Activated CD8-positive, alpha-beta T cell treated with anti-CD3 and anti-CD28 coated beads for 36 hours (primary cell): ENCODE data around the gene MESP1. TPM values are rescaled to one million over a fixed set of nuclear protein-coding genes. Genes with fewer than 3 reads are reported as not detected.
"Not testable (repeated sequence)": the region's sequence is repeated elsewhere in the genome, so short reads cannot be mapped to it uniquely, and the experiment has no call there.

Source experiments
- ATAC-seq: fragments of 200-7000 bp; cut with Tn5 transposase; one replicate; pipeline ENCODE4 v1.10.0; 2021; ENCODE audit warnings: mild to moderate bottlenecking, moderate library complexity
- CTCF ChIA-PET: fragments of 350-600 bp; sonication (Branson Sonifier 250); formaldehyde crosslinking; loops from one replicate; lab custom pipeline; 2021; ENCODE audit warnings: antibody characterized with exemption; lab: Charles Lee
- POLR2A ChIA-PET: fragments of 350-600 bp; sonication (Branson Sonifier 250); formaldehyde crosslinking; loops from one replicate; lab custom pipeline; 2021; ENCODE audit warnings: antibody characterized with exemption; lab: Charles Lee
- DNase-seq: peaks from one replicate; pipeline ENCODE4 v3.0.0-alpha.2; 2020
- H3K27ac Mint-ChIP-seq: one replicate; pipeline ENCODE4 v1.8.0; 2021; ENCODE audit warnings: mild to moderate bottlenecking, mixed read lengths
- H3K27me3 Mint-ChIP-seq: one replicate; pipeline ENCODE4 v1.8.0; 2021; ENCODE audit warnings: mixed read lengths
- H3K36me3 Mint-ChIP-seq: one replicate; pipeline ENCODE4 v1.8.0; 2021; ENCODE audit warnings: low read depth, mixed read lengths
- H3K4me1 Mint-ChIP-seq: one replicate; pipeline ENCODE4 v1.8.0; 2021; ENCODE audit warnings: low read depth, mixed read lengths
- H3K4me3 Mint-ChIP-seq: one replicate; pipeline ENCODE4 v1.8.0; 2021; ENCODE audit warnings: mild to moderate bottlenecking, moderate library complexity, mixed read lengths
- H3K9me3 Mint-ChIP-seq: one replicate; pipeline ENCODE4 v1.8.0; 2021; ENCODE audit warnings: mixed read lengths
- intact Hi-C: fragments of 100-400 bp; cut with micrococcal nuclease; formaldehyde crosslinking; loops from one replicate; pipeline ENCODE4 v1.10.0; 2022
- total RNA-seq, 2 experiments: library from RNA; stranded (reverse); gene quantifications; one replicate each; pipeline ENCODE4 v1.2.3, GENCODE V29; 2021
- TF ChIP-seq, protein P1 (sequence below): fragments of 200-600 bp; IDR thresholded peaks from one replicate; pipeline ENCODE4 v1.8.0; 2022; ENCODE audit warnings: antibody characterized with exemption, mild to moderate bottlenecking

The MESP1 gene
- total RNA-seq, 2 experiments from 2014 or later = 3.4 to 5.3 TPM

DNA sequence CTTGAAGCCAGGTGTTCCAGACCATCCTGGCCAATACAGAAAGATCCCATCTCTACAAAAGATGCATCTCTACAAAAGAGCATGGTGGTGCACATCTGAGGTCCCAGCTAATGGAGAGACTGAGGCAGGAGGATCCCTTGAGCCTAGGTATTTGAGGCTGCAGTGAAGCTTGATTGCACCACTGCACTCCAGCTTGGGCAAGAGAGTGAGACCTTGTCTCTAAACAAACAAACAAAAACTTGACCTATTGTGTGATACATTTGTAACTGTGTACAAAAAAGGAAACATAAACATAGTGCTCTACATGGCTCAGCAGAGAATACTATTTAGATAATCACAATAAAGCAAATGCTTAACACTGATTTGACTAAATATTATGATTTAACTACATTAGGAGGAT lies 44.9 kb upstream of the MESP1 start:
- POLR2A ChIA-PET = no interaction called here
- intact Hi-C loops = no loop called here
- no peaks in the 10 kb centered on the region for H3K36me3 Mint-ChIP-seq
- peaks cover 4% of the 10 kb centered on the region for H3K27me3 Mint-ChIP-seq
- H3K4me3 Mint-ChIP-seq = no peak overlapping the region
- TF ChIP-seq, protein P1, sequence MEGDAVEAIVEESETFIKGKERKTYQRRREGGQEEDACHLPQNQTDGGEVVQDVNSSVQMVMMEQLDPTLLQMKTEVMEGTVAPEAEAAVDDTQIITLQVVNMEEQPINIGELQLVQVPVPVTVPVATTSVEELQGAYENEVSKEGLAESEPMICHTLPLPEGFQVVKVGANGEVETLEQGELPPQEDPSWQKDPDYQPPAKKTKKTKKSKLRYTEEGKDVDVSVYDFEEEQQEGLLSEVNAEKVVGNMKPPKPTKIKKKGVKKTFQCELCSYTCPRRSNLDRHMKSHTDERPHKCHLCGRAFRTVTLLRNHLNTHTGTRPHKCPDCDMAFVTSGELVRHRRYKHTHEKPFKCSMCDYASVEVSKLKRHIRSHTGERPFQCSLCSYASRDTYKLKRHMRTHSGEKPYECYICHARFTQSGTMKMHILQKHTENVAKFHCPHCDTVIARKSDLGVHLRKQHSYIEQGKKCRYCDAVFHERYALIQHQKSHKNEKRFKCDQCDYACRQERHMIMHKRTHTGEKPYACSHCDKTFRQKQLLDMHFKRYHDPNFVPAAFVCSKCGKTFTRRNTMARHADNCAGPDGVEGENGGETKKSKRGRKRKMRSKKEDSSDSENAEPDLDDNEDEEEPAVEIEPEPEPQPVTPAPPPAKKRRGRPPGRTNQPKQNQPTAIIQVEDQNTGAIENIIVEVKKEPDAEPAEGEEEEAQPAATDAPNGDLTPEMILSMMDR = no peak
- H3K9me3 Mint-ChIP-seq = peaks cover 5% of the 10 kb centered on the region
- CTCF ChIA-PET = interaction anchor here (0.9 kb wide), 1 partner anchor 79 kb away, joined by 3 read pairs; no protein-coding TSS in a partner anchor
- H3K27ac Mint-ChIP-seq = no peak overlapping the region
- H3K4me1 Mint-ChIP-seq = no peaks in the 10 kb centered on the region
- ATAC-seq (no peak), DNase-seq (no peak)

DNA sequence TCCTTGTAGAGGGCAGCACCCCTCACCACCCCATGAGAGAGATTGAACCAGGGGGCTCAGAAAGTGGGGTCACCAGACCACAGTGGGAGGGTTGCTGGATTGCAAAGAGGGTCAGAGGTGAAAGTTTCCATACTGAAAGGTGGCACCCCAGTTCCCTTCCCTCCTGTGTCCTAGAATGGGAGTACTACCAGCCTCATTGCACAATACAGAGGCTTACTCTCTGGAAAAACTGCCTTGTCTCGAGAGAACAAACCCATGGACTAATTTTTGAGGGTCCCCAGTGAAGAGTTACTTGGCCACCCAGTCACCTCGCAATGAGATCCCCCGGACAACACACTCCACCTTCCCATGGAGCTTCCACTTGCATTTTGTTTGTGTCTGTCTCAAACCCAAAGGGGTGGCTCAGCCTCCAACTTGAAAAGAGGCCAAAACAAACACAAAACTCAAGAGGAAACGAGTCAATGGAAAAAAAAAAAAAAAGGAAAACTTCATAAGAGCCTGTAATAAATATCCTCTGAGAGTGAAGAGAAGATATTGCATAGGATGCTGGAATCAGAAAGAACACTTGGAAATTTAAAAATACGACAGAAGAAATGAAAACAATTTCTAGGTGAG lies 43.7 kb upstream of the MESP1 start:
- ATAC-seq (no peak), DNase-seq (no peak)
- Mint-ChIP-seq H3K4me1 (no peaks in the 10 kb centered on the region), H3K36me3 (no peaks in the 10 kb centered on the region), H3K9me3 (peaks cover 5% of the 10 kb centered on the region), H3K27ac (no peak overlapping the region), H3K4me3 (no peak overlapping the region), H3K27me3 (peaks cover 2% of the 10 kb centered on the region)
- intact Hi-C loops = no loop called here
- ChIA-PET CTCF (no interaction called here), POLR2A (interaction anchor here (0.7 kb wide), 2 partner anchors 104 to 177 kb away, joined by 3 read pairs; partner anchors contain the start of genes PEX11A and WDR93)
- TF ChIP-seq, protein P1 = no peak

GRCh38 chr15:89792106-89792805 lies 41.2 kb upstream of the MESP1 start:
- ATAC-seq (no peak), DNase-seq (no peak)
- TF ChIP-seq, protein P1 = no peak
- no peak overlapping the region for H3K27ac Mint-ChIP-seq
- H3K27me3 Mint-ChIP-seq = peaks cover 2% of the 10 kb centered on the region
- ChIA-PET CTCF (no interaction called here), POLR2A (no interaction called here)
- intact Hi-C loops = no loop called here
- H3K4me3 Mint-ChIP-seq = no peak overlapping the region
- no peaks in the 10 kb centered on the region for H3K36me3 Mint-ChIP-seq
- no peaks in the 10 kb centered on the region for H3K4me1 Mint-ChIP-seq
- H3K9me3 Mint-ChIP-seq = peaks cover 12% of the 10 kb centered on the region

- ATAC-seq = no peak
- Mint-ChIP-seq H3K27ac (no peak overlapping the region), H3K9me3 (peaks cover 7% of the 10 kb centered on the region), H3K4me1 (no peaks in the 10 kb centered on the region), H3K36me3 (no peaks in the 10 kb centered on the region), H3K27me3 (peaks cover 2% of the 10 kb centered on the region), H3K4me3 (no peak overlapping the region)
- no peak for DNase-seq
- ChIA-PET POLR2A (no interaction called here), CTCF (no interaction called here)
- TF ChIP-seq, protein P1 = no peak
- intact Hi-C loops = no loop called here
Observed at GRCh38 chr15:89790661-89791060, 39.6 kb upstream of the MESP1 start.

GRCh38 chr15:89790206-89790605 lies 39.2 kb upstream of the MESP1 start:
- POLR2A ChIA-PET = interaction anchor here (0.7 kb wide), 1 partner anchor 8 kb away, joined by 3 read pairs; no protein-coding TSS in a partner anchor
- H3K4me1 Mint-ChIP-seq = no peaks in the 10 kb centered on the region
- TF ChIP-seq, protein P1 = no peak
- intact Hi-C loops = no loop called here
- no peak overlapping the region for H3K4me3 Mint-ChIP-seq
- CTCF ChIA-PET = no interaction called here
- H3K36me3 Mint-ChIP-seq = no peaks in the 10 kb centered on the region
- DNase-seq (no peak), ATAC-seq (no peak)
- peaks cover 7% of the 10 kb centered on the region for H3K9me3 Mint-ChIP-seq
- peaks cover 2% of the 10 kb centered on the region for H3K27me3 Mint-ChIP-seq
- no peak overlapping the region for H3K27ac Mint-ChIP-seq

DNA sequence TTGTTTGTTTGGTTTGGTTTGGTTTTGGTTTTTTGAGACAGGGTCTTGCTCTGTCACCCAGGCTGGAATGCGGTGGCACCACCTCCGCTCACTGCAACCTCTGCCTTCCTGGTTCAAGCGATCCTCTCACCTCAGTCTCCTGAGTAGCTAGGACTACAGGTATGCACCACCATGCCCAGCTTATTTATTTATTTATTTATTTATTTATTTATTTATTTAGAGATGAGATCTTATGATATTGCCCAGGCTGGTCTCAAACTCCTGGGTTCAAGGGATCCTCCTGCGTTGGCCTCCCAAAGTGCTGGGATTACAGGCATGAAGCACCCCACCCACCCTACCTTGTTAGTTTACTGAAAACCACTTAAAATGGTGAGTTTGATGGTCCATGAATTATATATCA lies 37.5 kb upstream of the MESP1 start:
- H3K4me1 Mint-ChIP-seq, H3K27ac Mint-ChIP-seq, H3K9me3 Mint-ChIP-seq, H3K36me3 Mint-ChIP-seq, ATAC-seq, intact Hi-C loops, POLR2A ChIA-PET, H3K4me3 Mint-ChIP-seq, DNase-seq, H3K27me3 Mint-ChIP-seq: not testable (repeated sequence)
- CTCF ChIA-PET = interaction anchor here (1.7 kb wide), 1 partner anchor 27 kb away, joined by 5 read pairs; no protein-coding TSS in a partner anchor
